ENCODE results near the gene KLF15. TPM values are rescaled to one million over a fixed set of nuclear protein-coding genes. Genes with fewer than 3 reads are reported as not detected.

KLF15 gene
- total RNA-seq, 1 experiment from 2014 or later = 3.3 TPM

DNA sequence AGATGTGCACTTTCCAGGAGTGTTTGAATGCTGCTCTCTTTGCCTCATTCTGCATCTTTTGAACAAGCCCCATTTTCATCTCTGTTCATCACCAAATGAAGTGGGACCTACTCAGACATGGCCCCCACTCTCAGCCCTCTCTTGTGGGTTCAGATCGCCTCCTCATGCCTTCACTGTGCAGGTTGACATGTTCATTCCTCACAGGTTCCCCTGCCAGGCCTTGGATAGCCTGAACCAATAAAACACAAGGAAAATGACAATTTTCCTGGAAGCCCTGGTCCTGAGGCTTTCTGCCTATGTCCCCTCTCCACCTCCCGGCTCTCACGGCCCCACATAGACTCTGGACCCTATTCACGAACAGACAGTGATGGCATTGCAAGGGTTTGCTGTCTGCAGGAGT lies 17.7 kb downstream of the KLF15 start:
- H3K9ac ChIP-seq (ENCODE audit: low read length) = no peak overlapping the region
- RAD21 ChIA-PET (ENCODE audit: low non-redundant PET in 1 of 2, low total read pairs in 2 of 2, uncharacterized antibody in 2 of 2, unreplicated experiment in 2 of 2) = no interaction called here
- POLR2A ChIA-PET = no interaction called here
- H3K27me3 ChIP-seq (ENCODE audit: insufficient read depth, low read length) = peaks cover 13% of the 10 kb centered on the region
- H3K27ac ChIP-seq (ENCODE audit: low read depth, low read length) = no peak overlapping the region
- ATAC-seq (no peak), DNase-seq (ENCODE audit: low read depth, low spot score) (no peak)
- TF ChIP-seq, protein P1, sequence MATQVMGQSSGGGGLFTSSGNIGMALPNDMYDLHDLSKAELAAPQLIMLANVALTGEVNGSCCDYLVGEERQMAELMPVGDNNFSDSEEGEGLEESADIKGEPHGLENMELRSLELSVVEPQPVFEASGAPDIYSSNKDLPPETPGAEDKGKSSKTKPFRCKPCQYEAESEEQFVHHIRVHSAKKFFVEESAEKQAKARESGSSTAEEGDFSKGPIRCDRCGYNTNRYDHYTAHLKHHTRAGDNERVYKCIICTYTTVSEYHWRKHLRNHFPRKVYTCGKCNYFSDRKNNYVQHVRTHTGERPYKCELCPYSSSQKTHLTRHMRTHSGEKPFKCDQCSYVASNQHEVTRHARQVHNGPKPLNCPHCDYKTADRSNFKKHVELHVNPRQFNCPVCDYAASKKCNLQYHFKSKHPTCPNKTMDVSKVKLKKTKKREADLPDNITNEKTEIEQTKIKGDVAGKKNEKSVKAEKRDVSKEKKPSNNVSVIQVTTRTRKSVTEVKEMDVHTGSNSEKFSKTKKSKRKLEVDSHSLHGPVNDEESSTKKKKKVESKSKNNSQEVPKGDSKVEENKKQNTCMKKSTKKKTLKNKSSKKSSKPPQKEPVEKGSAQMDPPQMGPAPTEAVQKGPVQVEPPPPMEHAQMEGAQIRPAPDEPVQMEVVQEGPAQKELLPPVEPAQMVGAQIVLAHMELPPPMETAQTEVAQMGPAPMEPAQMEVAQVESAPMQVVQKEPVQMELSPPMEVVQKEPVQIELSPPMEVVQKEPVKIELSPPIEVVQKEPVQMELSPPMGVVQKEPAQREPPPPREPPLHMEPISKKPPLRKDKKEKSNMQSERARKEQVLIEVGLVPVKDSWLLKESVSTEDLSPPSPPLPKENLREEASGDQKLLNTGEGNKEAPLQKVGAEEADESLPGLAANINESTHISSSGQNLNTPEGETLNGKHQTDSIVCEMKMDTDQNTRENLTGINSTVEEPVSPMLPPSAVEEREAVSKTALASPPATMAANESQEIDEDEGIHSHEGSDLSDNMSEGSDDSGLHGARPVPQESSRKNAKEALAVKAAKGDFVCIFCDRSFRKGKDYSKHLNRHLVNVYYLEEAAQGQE (IDR thresholded peaks at IDR 0.05; ENCODE audit: low read depth) = no peak
- TF ChIP-seq SIN3A (IDR thresholded peaks at IDR 0.05; ENCODE audit: low read depth) (no peak), EGR1 (IDR thresholded peaks at IDR 0.05; ENCODE audit: low read depth) (no peak), FOSL1 (IDR thresholded peaks at IDR 0.05; ENCODE audit: low read depth) (no peak), RAD21 (IDR thresholded peaks at IDR 0.05; ENCODE audit: low read depth) (no peak), CEBPB (IDR thresholded peaks at IDR 0.05; ENCODE audit: low read depth) (no peak), JUND (IDR thresholded peaks at IDR 0.05) (no peak), CBX3 (IDR thresholded peaks at IDR 0.05; ENCODE audit: low read depth) (no peak), ELF1 (IDR thresholded peaks at IDR 0.05; ENCODE audit: borderline replicate concordance, low read depth) (no peak), POLR2AphosphoS5 (IDR thresholded peaks at IDR 0.05; ENCODE audit: low read depth, low read length) (no peak), SRF (IDR thresholded peaks at IDR 0.05; ENCODE audit: low read depth) (no peak)
- TF ChIP-seq, protein P2, sequence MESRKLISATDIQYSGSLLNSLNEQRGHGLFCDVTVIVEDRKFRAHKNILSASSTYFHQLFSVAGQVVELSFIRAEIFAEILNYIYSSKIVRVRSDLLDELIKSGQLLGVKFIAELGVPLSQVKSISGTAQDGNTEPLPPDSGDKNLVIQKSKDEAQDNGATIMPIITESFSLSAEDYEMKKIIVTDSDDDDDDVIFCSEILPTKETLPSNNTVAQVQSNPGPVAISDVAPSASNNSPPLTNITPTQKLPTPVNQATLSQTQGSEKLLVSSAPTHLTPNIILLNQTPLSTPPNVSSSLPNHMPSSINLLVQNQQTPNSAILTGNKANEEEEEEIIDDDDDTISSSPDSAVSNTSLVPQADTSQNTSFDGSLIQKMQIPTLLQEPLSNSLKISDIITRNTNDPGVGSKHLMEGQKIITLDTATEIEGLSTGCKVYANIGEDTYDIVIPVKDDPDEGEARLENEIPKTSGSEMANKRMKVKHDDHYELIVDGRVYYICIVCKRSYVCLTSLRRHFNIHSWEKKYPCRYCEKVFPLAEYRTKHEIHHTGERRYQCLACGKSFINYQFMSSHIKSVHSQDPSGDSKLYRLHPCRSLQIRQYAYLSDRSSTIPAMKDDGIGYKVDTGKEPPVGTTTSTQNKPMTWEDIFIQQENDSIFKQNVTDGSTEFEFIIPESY (IDR thresholded peaks at IDR 0.05; ENCODE audit: extremely low read depth, insufficient replicate concordance, low read length) = no peak
- TF ChIP-seq, protein P3, sequence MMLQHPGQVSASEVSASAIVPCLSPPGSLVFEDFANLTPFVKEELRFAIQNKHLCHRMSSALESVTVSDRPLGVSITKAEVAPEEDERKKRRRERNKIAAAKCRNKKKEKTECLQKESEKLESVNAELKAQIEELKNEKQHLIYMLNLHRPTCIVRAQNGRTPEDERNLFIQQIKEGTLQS (IDR thresholded peaks at IDR 0.05) = no peak
- TF ChIP-seq, protein P4, sequence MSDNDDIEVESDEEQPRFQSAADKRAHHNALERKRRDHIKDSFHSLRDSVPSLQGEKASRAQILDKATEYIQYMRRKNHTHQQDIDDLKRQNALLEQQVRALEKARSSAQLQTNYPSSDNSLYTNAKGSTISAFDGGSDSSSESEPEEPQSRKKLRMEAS (IDR thresholded peaks at IDR 0.05) = no peak
- TF ChIP-seq, protein P5, sequence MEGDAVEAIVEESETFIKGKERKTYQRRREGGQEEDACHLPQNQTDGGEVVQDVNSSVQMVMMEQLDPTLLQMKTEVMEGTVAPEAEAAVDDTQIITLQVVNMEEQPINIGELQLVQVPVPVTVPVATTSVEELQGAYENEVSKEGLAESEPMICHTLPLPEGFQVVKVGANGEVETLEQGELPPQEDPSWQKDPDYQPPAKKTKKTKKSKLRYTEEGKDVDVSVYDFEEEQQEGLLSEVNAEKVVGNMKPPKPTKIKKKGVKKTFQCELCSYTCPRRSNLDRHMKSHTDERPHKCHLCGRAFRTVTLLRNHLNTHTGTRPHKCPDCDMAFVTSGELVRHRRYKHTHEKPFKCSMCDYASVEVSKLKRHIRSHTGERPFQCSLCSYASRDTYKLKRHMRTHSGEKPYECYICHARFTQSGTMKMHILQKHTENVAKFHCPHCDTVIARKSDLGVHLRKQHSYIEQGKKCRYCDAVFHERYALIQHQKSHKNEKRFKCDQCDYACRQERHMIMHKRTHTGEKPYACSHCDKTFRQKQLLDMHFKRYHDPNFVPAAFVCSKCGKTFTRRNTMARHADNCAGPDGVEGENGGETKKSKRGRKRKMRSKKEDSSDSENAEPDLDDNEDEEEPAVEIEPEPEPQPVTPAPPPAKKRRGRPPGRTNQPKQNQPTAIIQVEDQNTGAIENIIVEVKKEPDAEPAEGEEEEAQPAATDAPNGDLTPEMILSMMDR (IDR thresholded peaks at IDR 0.05 in 2 of 3, conservative IDR thresholded peaks at IDR 0.05 in 1 of 3; ENCODE audit: borderline replicate concordance in 1 of 3, insufficient read depth in 1 of 3, low read depth in 2 of 3, low read length in 2 of 3) = no peak
- no peaks in the 10 kb centered on the region for H3K9me2 ChIP-seq (ENCODE audit: insufficient read depth)
- no TSS peak for BruUV-seq (replicated peaks)
- no peak overlapping the region for H2AFZ ChIP-seq (ENCODE audit: low read depth, low read length, poor library complexity, severe bottlenecking)
- no peaks in the 10 kb centered on the region for H3K4me1 ChIP-seq (ENCODE audit: control insufficient read depth in 1 of 2, insufficient read depth in 2 of 2, low read length in 2 of 2)
- intact Hi-C loops (cut with micrococcal nuclease) = no loop called here
- H3K79me2 ChIP-seq (ENCODE audit: insufficient read depth, low read length) = no peaks in the 10 kb centered on the region
- no peak overlapping the region for H3K4me2 ChIP-seq (ENCODE audit: low read length)
- H4K20me1 ChIP-seq (ENCODE audit: insufficient read depth) = no peaks in the 10 kb centered on the region
- CTCF ChIA-PET = no interaction called here
- H3K4me3 ChIP-seq (replicated peaks in 1 of 2; ENCODE audit: low read depth in 1 of 2, low read length in 2 of 2) = no peak overlapping the region
- H3K36me3 ChIP-seq (ENCODE audit: control insufficient read depth in 1 of 2, insufficient read depth in 2 of 2, low read length in 2 of 2) = no peaks in the 10 kb centered on the region
- H3K9me3 ChIP-seq (ENCODE audit: control insufficient read depth in 1 of 2, insufficient read depth in 1 of 2, low read depth in 1 of 2, low read length in 2 of 2) = no peaks in the 10 kb centered on the region

All from HCT116 (cell line).